T-helper 22 cell (primary cell): Measurements from ENCODE around the gene GNAS-AS1.

Source experiments
- DNase-seq: peaks from one replicate; pipeline ENCODE4 v3.0.0-alpha.2; 2020; ENCODE audit warnings: low read depth

Gene GNAS-AS1

GRCh38 chr20:58855506-58856389 lies 5.0 kb upstream of the GNAS-AS1 start:
- no peak for DNase-seq

GRCh38 chr20:58854638-58855471 lies 4.2 kb upstream of the GNAS-AS1 start:
- DNase-seq, result no peak

GRCh38 chr20:58853976-58854637 lies 3.4 kb upstream of the GNAS-AS1 start:
- no peak for DNase-seq

GRCh38 chr20:58853466-58853865 lies 2.8 kb upstream of the GNAS-AS1 start:
- DNase-seq, result no peak

GRCh38 chr20:58852543-58853271 lies 2.0 kb upstream of the GNAS-AS1 start, which contains the start of gene GNAS:
Gene GNAS (plus strand): TSS chr20:58852716.
- DNase-seq, result no peak

- DNase-seq, result no peak
These were observed 1.3 kb upstream of the GNAS-AS1 start for GRCh38 chr20:58851969-58852458.

GRCh38 chr20:58851221-58851968 lies 693 bp upstream of the GNAS-AS1 start:
- no peak for DNase-seq

GRCh38 chr20:58847463-58847862 lies 3.2 kb downstream of the GNAS-AS1 start:
- DNase-seq, result no peak

- DNase-seq, result no peak
These were observed 5.0 kb downstream of the GNAS-AS1 start for GRCh38 chr20:58845706-58846105.

GRCh38 chr20:58843128-58843556 lies 7.6 kb downstream of the GNAS-AS1 start:
- no peak for DNase-seq

- DNase-seq, result no peak
These were observed 8.4 kb downstream of the GNAS-AS1 start for GRCh38 chr20:58842276-58842675.

- DNase-seq, result no peak
These were observed 9.0 kb downstream of the GNAS-AS1 start for GRCh38 chr20:58841539-58842264.

- DNase-seq, result no peak
These were observed 9.7 kb downstream of the GNAS-AS1 start for GRCh38 chr20:58840816-58841538.

- no peak for DNase-seq
These were observed 10.5 kb downstream of the GNAS-AS1 start for GRCh38 chr20:58839991-58840747.

GRCh38 chr20:58839474-58839874 lies 11.2 kb downstream of the GNAS-AS1 start:
- DNase-seq, result no peak

GRCh38 chr20:58838174-58838573 lies 12.5 kb downstream of the GNAS-AS1 start:
- no peak for DNase-seq

- no peak for DNase-seq
These were observed 13.0 kb downstream of the GNAS-AS1 start for GRCh38 chr20:58837717-58838116.

GRCh38 chr20:58836616-58837204 lies 14.0 kb downstream of the GNAS-AS1 start:
- no peak for DNase-seq
